Lower leg skin (tissue), 3 donors: ENCODE results near the gene TPK1.

ENCODE experiments used
- CTCF ChIP-seq, 3 donors: fragments of 450-650 bp; IDR thresholded peaks; one replicate each; pipeline ENCODE4 v1.5.1; 2016; ENCODE audit warnings: antibody characterized with exemption in 3 of 3, mild to moderate bottlenecking in 3 of 3, moderate library complexity in 2 of 3
- POLR2A ChIP-seq, 2 donors: fragments of 450-650 bp; IDR thresholded peaks; one replicate each; pipeline ENCODE4 v1.6.1; 2016 to 2017; ENCODE audit warnings: antibody characterized with exemption in 2 of 2, mild to moderate bottlenecking in 1 of 2, moderate library complexity in 1 of 2

- TF ChIP-seq CTCF (IDR thresholded peaks at IDR 0.05) (no peak), POLR2A (IDR thresholded peaks at IDR 0.05) (no peak)
Observed at GRCh38 chr7:144805627-144806239, 30.1 kb downstream of the TPK1 start.
